ENCODE data around the gene SHC4. TPM values are rescaled to one million over a fixed set of nuclear protein-coding genes. Genes with fewer than 3 reads are reported as not detected.

The SHC4 gene
- total RNA-seq, 1 experiment from 2014 or later = 0.63 TPM

- no peak for ATAC-seq
- CTCF ChIA-PET = interaction anchor here (1.3 kb wide), 2 partner anchors 9 to 104 kb away, joined by 3 to 6 read pairs; no protein-coding TSS in a partner anchor
These were observed 92.2 kb downstream of the SHC4 start for GRCh38 chr15:48871542-48871941.

GRCh38 chr15:48869966-48870365 lies 93.8 kb downstream of the SHC4 start:
- ChIA-PET CTCF (no interaction called here), POLR2A (no interaction called here)
- ATAC-seq = no peak
- DNase-seq (ENCODE audit: low spot score) = no peak
- Mint-ChIP-seq H3K27ac (no peak overlapping the region), H3K4me1 (peaks cover 3% of the 10 kb centered on the region), H3K9me3 (no peaks in the 10 kb centered on the region), H3K36me3 (no peaks in the 10 kb centered on the region), H3K27me3 (ENCODE audit: low read depth) (peaks cover 3% of the 10 kb centered on the region; the same call in 1 of the 2 replicates), H3K4me3 (no peak overlapping the region)
- TF ChIP-seq USF1 (CRISPR knock-in tag; IDR thresholded peaks at IDR 0.05) = no peak
- no peak for TF ChIP-seq CDX4 (CRISPR knock-in tag; IDR thresholded peaks at IDR 0.05; ENCODE audit: borderline replicate concordance)
- no peak for TF ChIP-seq ETV6 (CRISPR knock-in tag; IDR thresholded peaks at IDR 0.05)

More at GRCh38 chr15:48871542-48871941, 92.2 kb downstream of the SHC4 start:
- no peaks in the 10 kb centered on the region for H3K4me1 Mint-ChIP-seq
- TF ChIP-seq NR3C1 (CRISPR knock-in tag; conservative IDR thresholded peaks at IDR 0.05; ENCODE audit: low read depth) (no peak), FOXK1 (CRISPR knock-in tag; IDR thresholded peaks at IDR 0.05) (no peak), ATF1 (CRISPR knock-in tag; IDR thresholded peaks at IDR 0.05) (no peak), ATF2 (CRISPR knock-in tag; IDR thresholded peaks at IDR 0.05; ENCODE audit: borderline replicate concordance, low read depth) (no peak), ZBTB43 (CRISPR knock-in tag; IDR thresholded peaks at IDR 0.05) (no peak), USF1 (CRISPR knock-in tag; IDR thresholded peaks at IDR 0.05) (no peak), ZMAT4 (CRISPR knock-in tag; IDR thresholded peaks at IDR 0.05) (no peak), E2F5 (CRISPR knock-in tag; IDR thresholded peaks at IDR 0.05) (no peak), NFYB (CRISPR knock-in tag; conservative IDR thresholded peaks at IDR 0.05; ENCODE audit: low read depth) (no peak), OVOL2 (CRISPR knock-in tag; IDR thresholded peaks at IDR 0.05; ENCODE audit: borderline replicate concordance) (no peak), ZNF396 (CRISPR knock-in tag; IDR thresholded peaks at IDR 0.05; ENCODE audit: borderline replicate concordance) (no peak)
- POLR2A ChIA-PET = no interaction called here
- no peak for DNase-seq (ENCODE audit: low spot score)
- peaks cover 12% of the 10 kb centered on the region for H3K27me3 Mint-ChIP-seq (ENCODE audit: low read depth)
- no peaks in the 10 kb centered on the region for H3K9me3 Mint-ChIP-seq
- no peaks in the 10 kb centered on the region for H3K36me3 Mint-ChIP-seq
- H3K27ac Mint-ChIP-seq = no peak overlapping the region
- no peak overlapping the region for H3K4me3 Mint-ChIP-seq

GRCh38 chr15:48868536-48868935 lies 95.2 kb downstream of the SHC4 start:
- no peak for ATAC-seq
- Mint-ChIP-seq H3K27ac (no peak overlapping the region), H3K4me1 (peaks cover 3% of the 10 kb centered on the region), H3K4me3 (no peak overlapping the region), H3K36me3 (no peaks in the 10 kb centered on the region), H3K27me3 (ENCODE audit: low read depth) (no peaks in the 10 kb centered on the region), H3K9me3 (no peaks in the 10 kb centered on the region)
- POLR2A ChIA-PET = no interaction called here
- DNase-seq (ENCODE audit: low spot score) = no peak
- CTCF ChIA-PET = interaction anchor here (1.4 kb wide), 1 partner anchor 107 kb away, joined by 3 read pairs; no protein-coding TSS in a partner anchor
- TF ChIP-seq CBFB (CRISPR knock-in tag; IDR thresholded peaks at IDR 0.05; ENCODE audit: low read depth) (no peak), AFF4 (CRISPR knock-in tag; IDR thresholded peaks at IDR 0.05; ENCODE audit: borderline replicate concordance) (no peak), ZNF425 (CRISPR knock-in tag; conservative IDR thresholded peaks at IDR 0.05) (no peak), SP1 (CRISPR knock-in tag; conservative IDR thresholded peaks at IDR 0.05) (no peak), HMGA2 (CRISPR knock-in tag; IDR thresholded peaks at IDR 0.05) (no peak)
